K562 (cell line): ENCODE measurements around the gene MLLT6. TPM values are rescaled to one million over a fixed set of nuclear protein-coding genes. Genes with fewer than 3 reads are reported as not detected.

Experiments
- CHD7 ChIP-seq: fragments of 200-600 bp; sonication (generic); IDR thresholded peaks from one replicate; pipeline ENCODE4 v1.6.1; 2012; ENCODE audit warnings: mild to moderate bottlenecking, low read depth, low read length, inconsistent platforms
- NCOA6 ChIP-seq: fragments of 450-650 bp; IDR thresholded peaks from 2 replicates; pipeline ENCODE4 v1.6.1; 2017; ENCODE audit warnings: mild to moderate bottlenecking
- PML ChIP-seq: IDR thresholded peaks from 2 replicates; pipeline ENCODE4 v1.6.1; 2012; ENCODE audit warnings: low read length, inconsistent platforms
- POLR2AphosphoS5 ChIP-seq: IDR thresholded peaks from 2 replicates; pipeline ENCODE4 v1.6.1; 2011; ENCODE audit warnings: mild to moderate bottlenecking, low read depth, low read length, moderate library complexity; ENCODE audit not compliant: control insufficient read depth, insufficient read depth
- SMAD1 ChIP-seq: fragments of 150-350 bp; IDR thresholded peaks from 2 replicates; pipeline ENCODE4 v1.6.1; 2014; ENCODE audit warnings: low read length, low read depth; ENCODE audit not compliant: partially characterized antibody
- SMAD3 ChIP-seq: fragments of 450-650 bp; formaldehyde crosslinking; conservative IDR thresholded peaks from 2 replicates; pipeline ENCODE4 v1.4.0; 2020; ENCODE audit warnings: mild to moderate bottlenecking
- STAG1 ChIP-seq: sonication (generic); formaldehyde crosslinking; IDR thresholded peaks from 2 replicates; pipeline ENCODE4 v1.5.0; 2020; ENCODE audit warnings: missing genetic modification reagents, borderline replicate concordance
- ZBTB7A ChIP-seq: IDR thresholded peaks from 2 replicates; pipeline ENCODE4 v1.6.1; 2011; ENCODE audit warnings: low read depth, mild to moderate bottlenecking, low read length, moderate library complexity, borderline replicate concordance; ENCODE audit not compliant: control insufficient read depth
- ZKSCAN8 ChIP-seq: fragments of 200-800 bp; sonication (Bioruptor generic); IDR thresholded peaks from 2 replicates; pipeline ENCODE4 v1.6.1; 2016; ENCODE audit warnings: missing genetic modification characterization, missing compliant biosample characterization
- ZNF699 ChIP-seq: fragments of 250-450 bp; sonication (Bioruptor Pico); IDR thresholded peaks from 2 replicates; pipeline ENCODE4 v1.8.0; 2021; ENCODE audit warnings: mild to moderate bottlenecking, moderate library complexity; ENCODE audit not compliant: insufficient replicate concordance
- polyA plus RNA-seq, 8 experiments: library from polyadenylated mRNA; depleted of rRNA in 4 of 8; stranded (reverse) in 5 of 8; unstranded in 3 of 8; fragments of >200 nt; fragmentation: Nextera tagmentation in 2 of 8; fragmentation: Illumina TruSeq in 1 of 8; extraction: Ambion mirVana in 2 of 8; extraction: Trizol in 1 of 8; gene quantifications; 2 replicates each; pipeline versions ENCODE4 v1.2.1 to v1.2.3, GENCODE V29; 2011 to 2014; ENCODE audit warnings: inconsistent platforms in 1 of 8, missing spikeins in 1 of 8
- total RNA-seq, 7 experiments: library from RNA; depleted of rRNA in 6 of 7; stranded (reverse); fragments of >200 nt in 6 of 7; fragmentation: Illumina TruSeq in 2 of 7; extraction: Trizol in 2 of 7; gene quantifications; 2 replicates each; pipeline versions ENCODE4 v1.2.1 to v1.2.3, GENCODE V29; 2011 to 2021; ENCODE audit warnings: low replicate concordance in 1 of 7
- TF ChIP-seq, protein P1 (sequence below): sonication (generic); IDR thresholded peaks from 2 replicates; pipeline ENCODE4 v1.6.1; 2016
- TF ChIP-seq, protein P2 (sequence below): fragments of 250-450 bp; sonication (Bioruptor Pico); IDR thresholded peaks from 2 replicates; pipeline ENCODE4 v1.5.0; 2021; ENCODE audit warnings: mild to moderate bottlenecking, borderline replicate concordance

MLLT6 gene
- total and polyA plus RNA-seq, 9 of the 15 experiments (the other 6 are each of a cell fraction or from before 2014, with no cell fraction given), result 3.1 to 71.7 (median 30.0) TPM

GRCh38 chr17:38752308-38753070 is 47.4 kb downstream of the MLLT6 start, which contains the start of gene PSMB3 (continued):
- TF ChIP-seq, protein P1, sequence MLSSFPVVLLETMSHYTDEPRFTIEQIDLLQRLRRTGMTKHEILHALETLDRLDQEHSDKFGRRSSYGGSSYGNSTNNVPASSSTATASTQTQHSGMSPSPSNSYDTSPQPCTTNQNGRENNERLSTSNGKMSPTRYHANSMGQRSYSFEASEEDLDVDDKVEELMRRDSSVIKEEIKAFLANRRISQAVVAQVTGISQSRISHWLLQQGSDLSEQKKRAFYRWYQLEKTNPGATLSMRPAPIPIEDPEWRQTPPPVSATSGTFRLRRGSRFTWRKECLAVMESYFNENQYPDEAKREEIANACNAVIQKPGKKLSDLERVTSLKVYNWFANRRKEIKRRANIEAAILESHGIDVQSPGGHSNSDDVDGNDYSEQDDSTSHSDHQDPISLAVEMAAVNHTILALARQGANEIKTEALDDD, result no peak
- TF ChIP-seq, protein P2, sequence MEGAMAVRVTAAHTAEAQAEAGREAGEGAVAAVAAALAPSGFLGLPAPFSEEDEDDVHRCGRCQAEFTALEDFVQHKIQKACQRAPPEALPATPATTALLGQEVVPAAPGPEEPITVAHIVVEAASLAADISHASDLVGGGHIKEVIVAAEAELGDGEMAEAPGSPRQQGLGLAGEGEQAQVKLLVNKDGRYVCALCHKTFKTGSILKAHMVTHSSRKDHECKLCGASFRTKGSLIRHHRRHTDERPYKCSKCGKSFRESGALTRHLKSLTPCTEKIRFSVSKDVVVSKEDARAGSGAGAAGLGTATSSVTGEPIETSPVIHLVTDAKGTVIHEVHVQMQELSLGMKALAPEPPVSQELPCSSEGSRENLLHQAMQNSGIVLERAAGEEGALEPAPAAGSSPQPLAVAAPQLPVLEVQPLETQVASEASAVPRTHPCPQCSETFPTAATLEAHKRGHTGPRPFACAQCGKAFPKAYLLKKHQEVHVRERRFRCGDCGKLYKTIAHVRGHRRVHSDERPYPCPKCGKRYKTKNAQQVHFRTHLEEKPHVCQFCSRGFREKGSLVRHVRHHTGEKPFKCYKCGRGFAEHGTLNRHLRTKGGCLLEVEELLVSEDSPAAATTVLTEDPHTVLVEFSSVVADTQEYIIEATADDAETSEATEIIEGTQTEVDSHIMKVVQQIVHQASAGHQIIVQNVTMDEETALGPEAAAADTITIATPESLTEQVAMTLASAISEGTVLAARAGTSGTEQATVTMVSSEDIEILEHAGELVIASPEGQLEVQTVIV (CRISPR knock-in tag), result no peak
- no peak for TF ChIP-seq SMAD3 (CRISPR knock-in tag)
- no peak for TF ChIP-seq SMAD1
- no peak for TF ChIP-seq ZKSCAN8 (CRISPR knock-in tag)
- TF ChIP-seq PML, result peak; percentile 51; the same call in 1 of the 2 replicates
- TF ChIP-seq POLR2AphosphoS5, result no peak
- no peak for TF ChIP-seq NCOA6
- TF ChIP-seq CHD7, result no peak
- no peak for TF ChIP-seq ZBTB7A
- TF ChIP-seq STAG1, result no peak
- TF ChIP-seq ZNF699 (CRISPR knock-in tag), result no peak
